ENCODE data around the gene SARDH.
"Not testable (repeated sequence)": the region's sequence is repeated elsewhere in the genome, so short reads cannot be mapped to it uniquely, and the experiment has no call there.

DNA sequence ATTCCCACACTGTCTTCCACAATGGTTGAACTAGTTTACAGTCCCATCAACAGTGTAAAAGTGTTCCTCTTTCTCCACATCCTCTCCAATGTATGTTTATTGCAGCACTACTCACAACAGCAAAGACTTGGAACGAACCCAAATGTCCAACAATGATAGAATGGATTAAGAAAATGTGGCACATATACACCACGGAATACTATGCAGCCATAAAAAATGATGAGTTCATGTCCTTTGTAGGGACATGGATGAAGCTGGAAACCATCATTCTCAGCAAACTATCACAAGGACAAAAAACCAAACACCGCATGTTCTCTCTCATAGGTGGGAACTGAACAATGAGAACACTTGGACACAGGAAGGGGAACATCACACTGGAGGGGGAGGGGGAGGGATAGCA, 28.1 kb upstream of the SARDH start:
- TF ChIP-seq, protein P1, sequence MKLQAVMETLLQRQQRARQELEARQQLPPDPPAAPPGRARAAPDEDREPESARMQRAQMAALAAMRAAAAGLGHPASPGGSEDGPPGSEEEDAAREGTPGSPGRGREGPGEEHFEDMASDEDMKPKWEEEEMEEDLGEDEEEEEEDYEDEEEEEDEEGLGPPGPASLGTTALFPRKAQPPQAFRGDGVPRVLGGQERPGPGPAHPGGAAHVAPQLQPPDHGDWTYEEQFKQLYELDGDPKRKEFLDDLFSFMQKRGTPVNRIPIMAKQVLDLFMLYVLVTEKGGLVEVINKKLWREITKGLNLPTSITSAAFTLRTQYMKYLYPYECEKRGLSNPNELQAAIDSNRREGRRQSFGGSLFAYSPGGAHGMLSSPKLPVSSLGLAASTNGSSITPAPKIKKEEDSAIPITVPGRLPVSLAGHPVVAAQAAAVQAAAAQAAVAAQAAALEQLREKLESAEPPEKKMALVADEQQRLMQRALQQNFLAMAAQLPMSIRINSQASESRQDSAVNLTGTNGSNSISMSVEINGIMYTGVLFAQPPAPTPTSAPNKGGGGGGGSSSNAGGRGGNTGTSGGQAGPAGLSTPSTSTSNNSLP (IDR thresholded peaks at IDR 0.05; ENCODE audit: low read depth, low read length) = not testable (repeated sequence)
- TF ChIP-seq BRCA1 (CRISPR knock-in tag; IDR thresholded peaks at IDR 0.05); MEF2D (CRISPR knock-in tag; IDR thresholded peaks at IDR 0.05); ZNF605 (CRISPR knock-in tag; IDR thresholded peaks at IDR 0.05); ATRX (CRISPR knock-in tag; IDR thresholded peaks at IDR 0.05; ENCODE audit: borderline replicate concordance): not testable (repeated sequence)
